ENCODE measurements around the gene HGFAC. TPM values are rescaled to one million over a fixed set of nuclear protein-coding genes. Genes with fewer than 3 reads are reported as not detected.

HGFAC gene
- total RNA-seq, 1 donor from 2014 or later, result not detected

- TF ChIP-seq EZH2phosphoT487 (IDR thresholded peaks at IDR 0.05) (no peak), CTCF (IDR thresholded peaks at IDR 0.05) (no peak), EZH2 (IDR thresholded peaks at IDR 0.05) (no peak)
- H3K9ac ChIP-seq, result no peak overlapping the region
- Mint-ChIP-seq H3K27me3 (ENCODE audit: insufficient read depth, low read depth) (peaks cover 10% of the 10 kb centered on the region), H3K4me3 (no peak overlapping the region), H3K4me1 (peaks cover 23% of the 10 kb centered on the region), H3K36me3 (no peaks in the 10 kb centered on the region), H3K27ac (no peak overlapping the region), H3K9me3 (no peaks in the 10 kb centered on the region)
- peaks cover 64% of the 10 kb centered on the region for H3K27me3 ChIP-seq
- no peaks in the 10 kb centered on the region for H3K79me2 ChIP-seq (ENCODE audit: low read depth)
- H3F3A ChIP-seq (ENCODE audit: low read depth), result peaks cover 17% of the 10 kb centered on the region
- H3K4me3 ChIP-seq, result no peak overlapping the region
- no peaks in the 10 kb centered on the region for H3K9me3 ChIP-seq (ENCODE audit: low read depth)
- no peaks in the 10 kb centered on the region for H4K20me1 ChIP-seq (ENCODE audit: low read depth)
- H2AFZ ChIP-seq (replicated peaks), result no peak overlapping the region
- no peak overlapping the region for H3K27ac ChIP-seq
- no peaks in the 10 kb centered on the region for H3K36me3 ChIP-seq
- no peaks in the 10 kb centered on the region for H3K4me1 ChIP-seq
- H3K4me2 ChIP-seq, result no peak overlapping the region
- DNase-seq (ENCODE audit: low spot score), result peak; percentile 1
Measured at GRCh38 chr4:3468804-3469203, 27.0 kb downstream of the HGFAC start.

- peak overlapping the region; percentile 26 for H3K27ac Mint-ChIP-seq
- no peaks in the 10 kb centered on the region for H3K36me3 Mint-ChIP-seq
- H4K20me1 ChIP-seq (ENCODE audit: low read depth), result no peaks in the 10 kb centered on the region
- peak; percentile 1 for DNase-seq (ENCODE audit: low spot score)
- H3F3A ChIP-seq (ENCODE audit: low read depth), result peaks cover 17% of the 10 kb centered on the region
- no peaks in the 10 kb centered on the region for H3K9me3 Mint-ChIP-seq
- no peak overlapping the region for H3K27ac ChIP-seq
- peaks cover 64% of the 10 kb centered on the region for H3K27me3 ChIP-seq
- no peak overlapping the region for H2AFZ ChIP-seq (replicated peaks)
- H3K4me2 ChIP-seq, result no peak overlapping the region
- H3K4me1 Mint-ChIP-seq, result peaks cover 21% of the 10 kb centered on the region
- H3K27me3 Mint-ChIP-seq (ENCODE audit: insufficient read depth, low read depth), result peaks cover 10% of the 10 kb centered on the region
- H3K79me2 ChIP-seq (ENCODE audit: low read depth), result no peaks in the 10 kb centered on the region
- no peaks in the 10 kb centered on the region for H3K9me3 ChIP-seq (ENCODE audit: low read depth)
- H3K4me3 Mint-ChIP-seq, result no peak overlapping the region
- no peak overlapping the region for H3K4me3 ChIP-seq
- no peaks in the 10 kb centered on the region for H3K4me1 ChIP-seq
- H3K36me3 ChIP-seq, result no peaks in the 10 kb centered on the region
- TF ChIP-seq EZH2phosphoT487 (IDR thresholded peaks at IDR 0.05) (no peak), EZH2 (IDR thresholded peaks at IDR 0.05) (no peak), CTCF (IDR thresholded peaks at IDR 0.05) (no peak)
- H3K9ac ChIP-seq, result no peak overlapping the region
Measured at GRCh38 chr4:3469386-3470243, 27.8 kb downstream of the HGFAC start.

- Histone ChIP-seq H2AFZ (replicated peaks) (no peak overlapping the region), H3K27ac (no peak overlapping the region), H3K79me2 (ENCODE audit: low read depth) (no peaks in the 10 kb centered on the region), H3K27me3 (peaks cover 55% of the 10 kb centered on the region), H3K9me3 (ENCODE audit: low read depth) (no peaks in the 10 kb centered on the region), H3K9ac (no peak overlapping the region), H3K4me2 (no peak overlapping the region), H3K4me3 (no peak overlapping the region), H3K36me3 (no peaks in the 10 kb centered on the region), H3F3A (ENCODE audit: low read depth) (peaks cover 17% of the 10 kb centered on the region), H4K20me1 (ENCODE audit: low read depth) (no peaks in the 10 kb centered on the region), H3K4me1 (no peaks in the 10 kb centered on the region)
- no peaks in the 10 kb centered on the region for H3K36me3 Mint-ChIP-seq
- DNase-seq (ENCODE audit: low spot score), result peak; percentile 2
- TF ChIP-seq EZH2 (IDR thresholded peaks at IDR 0.05) (no peak), CTCF (IDR thresholded peaks at IDR 0.05) (no peak), EZH2phosphoT487 (IDR thresholded peaks at IDR 0.05) (no peak)
- H3K27me3 Mint-ChIP-seq (ENCODE audit: insufficient read depth, low read depth), result peaks cover 10% of the 10 kb centered on the region
- H3K4me3 Mint-ChIP-seq, result no peak overlapping the region
- peaks cover 17% of the 10 kb centered on the region for H3K4me1 Mint-ChIP-seq
- peak overlapping the region; percentile 26 for H3K27ac Mint-ChIP-seq
- H3K9me3 Mint-ChIP-seq, result no peaks in the 10 kb centered on the region
Measured at GRCh38 chr4:3470244-3471097, 28.7 kb downstream of the HGFAC start.
